Adrenal gland (tissue), 12 donors: ENCODE data around the gene KDM4B. TPM values are rescaled to one million over a fixed set of nuclear protein-coding genes. Genes with fewer than 3 reads are reported as not detected.

Experiments
- DNase-seq, 7 donors: peaks; one replicate each; pipeline ENCODE4 v3.0.0-alpha.2; 2019 to 2020
- H3K27ac ChIP-seq, 5 donors: fragments of 200-600 bp; sonication (generic) in 4 of 5; 1 replicate in 3 of 5; 2 replicates in 2 of 5; pipeline versions ENCODE4 v1.5.1 to v1.8.0; 2016 to 2020; ENCODE audit warnings: mild to moderate bottlenecking in 1 of 5
- H3K27me3 ChIP-seq: fragments of 200-600 bp; 2 replicates; pipeline ENCODE4 v1.8.0; 2021
- H3K36me3 ChIP-seq, 2 donors: fragments of 200-600 bp; replicated peaks in 1 of 2; 1 replicate in 1 of 2; 2 replicates in 1 of 2; pipeline versions ENCODE4 v1.5.1 to v1.8.0; 2018 to 2022
- H3K4me1 ChIP-seq, 2 donors: fragments of 200-600 bp; replicated peaks in 1 of 2; 1 replicate in 1 of 2; 2 replicates in 1 of 2; pipeline versions ENCODE4 v1.5.1 to v1.8.0; 2018 to 2021
- H3K4me3 ChIP-seq, 4 donors: fragments of 200-600 bp; sonication (generic) in 3 of 4; one replicate each; pipeline ENCODE4 v1.5.1; 2016 to 2018
- H3K9me3 ChIP-seq, 3 donors: fragments of 200-600 bp; sonication (generic) in 1 of 3; replicated peaks in 1 of 3; 1 replicate in 2 of 3; 2 replicates in 1 of 3; pipeline versions ENCODE4 v1.5.1 to v1.8.0; 2016 to 2021
- CTCF ChIP-seq, 6 experiments: fragments of 450-650 bp in 4 of 6; fragments of 200-600 bp in 2 of 6; sonication (generic) in 1 of 6; IDR thresholded peaks; 1 replicate in 5 of 6; 2 replicates in 1 of 6; pipeline versions ENCODE4 v1.5.1 to v1.8.0; 2016 to 2021; ENCODE audit warnings: antibody characterized with exemption in 6 of 6, mild to moderate bottlenecking in 2 of 6, moderate library complexity in 1 of 6
- POLR2A ChIP-seq, 2 donors: fragments of 450-650 bp; IDR thresholded peaks; one replicate each; pipeline ENCODE4 v1.6.1; 2017; ENCODE audit warnings: antibody characterized with exemption in 2 of 2, mild to moderate bottlenecking in 2 of 2, moderate library complexity in 1 of 2
- WGBS, 4 donors: extraction: QIAGEN DNeasy Blood & Tissue Kit in 2 of 4; methylation state at CpG; one replicate each; pipeline versions ENCODE4 v1.1.5 to v1.1.7; 2013 to 2017; 5-methylcytosine and 5-hydroxymethylcytosine counted together
- intact Hi-C, 2 donors: fragments of 100-400 bp; cut with DNase I; formaldehyde crosslinking; loops; one replicate each; pipeline versions ENCODE4 v1.14.1 to v1.15.0; 2022 to 2023
- polyA plus RNA-seq, 3 donors: library from polyadenylated mRNA; stranded (reverse); fragments of 200-250 nt in 2 of 3; fragments of 350-450 nt in 1 of 3; fragmentation: Illumina TruSeq in 1 of 3; extraction: RNeasy Lipid Tissue Mini Kit (QIAGEN cat#74804) in 1 of 3; gene quantifications; one replicate each; pipeline ENCODE4 v1.2.3, GENCODE V29; 2013 to 2014
- total RNA-seq, 9 donors: library from RNA; depleted of rRNA in 4 of 9; stranded (reverse); fragments of >200 nt in 4 of 9; fragments of 120-200 nt in 1 of 9; fragmentation: NEBNext Ultra II Directional in 1 of 9; extraction: Animal tissue kit (Norgen Biotek cat#: 25700) in 1 of 9; gene quantifications; one replicate each; pipeline versions ENCODE4 v1.1.0 to v1.2.4, GENCODE V29; 2013 to 2023
- donor health status: healthy with polysubstance abuse.
- donor health status: Bipolar disorder and iron deficiency.
- donor health status: DM: yes; HTN: yes; CAD: no.
- donor health status: DM: no; HTN: no; CAD: no.
- donor health status: DM: no; HTN: no; CAD: no.
- donor health status: DM: yes; HTN: yes; CAD: no.

The KDM4B gene
- total and polyA plus RNA-seq, 12 donors, result 9.8 to 65.1 (median 39.9) TPM

GRCh38 chr19:5092481-5092843, 123.5 kb downstream of the KDM4B start:
- intact Hi-C loops, result no loop called here
- no peaks in the 10 kb centered on the region for H3K9me3 ChIP-seq
- DNase-seq, result no peak
- H3K27ac ChIP-seq, result peak overlapping the region in 3 of 5 donors; percentile 21 to 86 (median 52)
- H3K27me3 ChIP-seq, result no peaks in the 10 kb centered on the region
- no peaks in the 10 kb centered on the region for H3K36me3 ChIP-seq
- TF ChIP-seq CTCF (IDR thresholded peaks at IDR 0.05), result no peak
- no peak for TF ChIP-seq POLR2A (IDR thresholded peaks at IDR 0.05)
- H3K4me3 ChIP-seq, result no peak overlapping the region
- peaks cover 18 to 32% of the 10 kb centered on the region in 2 donors for H3K4me1 ChIP-seq
- WGBS, 4 donors, result 82 to 93% (median 90%) methylated on average over 8 to 14 of the region's 14 CpGs

GRCh38 chr19:5093297-5093928, 124.5 kb downstream of the KDM4B start:
- TF ChIP-seq CTCF (IDR thresholded peaks at IDR 0.05), result no peak
- TF ChIP-seq POLR2A (IDR thresholded peaks at IDR 0.05), result no peak
- intact Hi-C loops, result no loop called here
- Histone ChIP-seq H3K4me3 (no peak overlapping the region), H3K36me3 (no peaks in the 10 kb centered on the region), H3K27ac (peak overlapping the region in 3 of 5 donors; percentile 2 to 86 (median 52)), H3K27me3 (no peaks in the 10 kb centered on the region), H3K4me1 (peaks cover 18 to 32% of the 10 kb centered on the region in 2 donors), H3K9me3 (no peaks in the 10 kb centered on the region)
- WGBS, 4 donors, result 57 to 76% (median 66%) methylated on average over 30 to 31 of the region's 31 CpGs
- peak; percentile 51 to 91 (median 57) for DNase-seq

GRCh38 chr19:5093948-5094718, 125.2 kb downstream of the KDM4B start:
- WGBS, 4 donors, result 90 to 94% (median 91%) methylated on average over 21 to 26 of the region's 26 CpGs
- H3K9me3 ChIP-seq, result no peaks in the 10 kb centered on the region
- peaks cover 18 to 32% of the 10 kb centered on the region in 2 donors for H3K4me1 ChIP-seq
- no peaks in the 10 kb centered on the region for H3K27me3 ChIP-seq
- intact Hi-C loops, result no loop called here
- TF ChIP-seq POLR2A (IDR thresholded peaks at IDR 0.05), result no peak
- TF ChIP-seq CTCF (IDR thresholded peaks at IDR 0.05), result no peak
- no peak overlapping the region for H3K4me3 ChIP-seq
- DNase-seq, result no peak
- no peaks in the 10 kb centered on the region for H3K36me3 ChIP-seq
- peak overlapping the region in 2 of 5 donors; percentile 5 to 86 for H3K27ac ChIP-seq

- intact Hi-C loops, result no loop called here
- Histone ChIP-seq H3K4me1 (peaks cover 18 to 32% of the 10 kb centered on the region in 2 donors), H3K36me3 (no peaks in the 10 kb centered on the region)
These were observed 126.1 kb downstream of the KDM4B start for GRCh38 chr19:5094768-5095567.

More at GRCh38 chr19:5094768-5095567, 126.1 kb downstream of the KDM4B start:
- H3K27me3 ChIP-seq, result no peaks in the 10 kb centered on the region
- peak in 1 of 7 donors; percentile 89 for DNase-seq
- H3K4me3 ChIP-seq, result no peak overlapping the region
- H3K27ac ChIP-seq, result peak overlapping the region in 1 of 5 donors; percentile 86
- no peak for TF ChIP-seq CTCF (IDR thresholded peaks at IDR 0.05)
- TF ChIP-seq POLR2A (IDR thresholded peaks at IDR 0.05), result no peak
- peaks cover 0 to 8% (median 0%) of the 10 kb centered on the region in 3 donors for H3K9me3 ChIP-seq
- WGBS, 4 donors, result 87 to 93% (median 89%) methylated on average over 21 to 31 of the region's 31 CpGs
